ENCODE data around the gene RBM20. TPM values are rescaled to one million over a fixed set of nuclear protein-coding genes. Genes with fewer than 3 reads are reported as not detected.

RBM20 gene
- total RNA-seq: 3.1 and 4.0 TPM in 2 replicates
- polyA plus RNA-seq: 3.7 and 6.5 TPM in 2 replicates

- H3K27me3 ChIP-seq: peaks cover 54% of the 10 kb centered on the region
Measured at GRCh38 chr10:110643653-110644597, at the start of gene RBM20. TSS of gene RBM20 (plus strand) at chr10:110644336. CDS start at chr10:110644455, 119 bp downstream.

GRCh38 chr10:110597476-110597875 is 46.7 kb upstream of the RBM20 start:
- DNase-seq (ENCODE audit: low spot score): no peak
- H3K9me3 ChIP-seq (ENCODE audit: low read depth): no peaks in the 10 kb centered on the region
- no peaks in the 10 kb centered on the region for H3K27me3 ChIP-seq
- no peaks in the 10 kb centered on the region for H3K4me1 ChIP-seq (ENCODE audit: insufficient read depth)
- no peaks in the 10 kb centered on the region for H3K36me3 ChIP-seq (replicated peaks; ENCODE audit: insufficient read depth, low read depth)
- no peaks in the 10 kb centered on the region for H3K79me2 ChIP-seq
- no peak overlapping the region for H3K4me2 ChIP-seq
- TF ChIP-seq EZH2phosphoT487 (IDR thresholded peaks at IDR 0.05; ENCODE audit: low read depth, severe bottlenecking, unreplicated experiment) (no peak), EZH2 (IDR thresholded peaks at IDR 0.05; ENCODE audit: borderline replicate concordance) (no peak), CTCF (IDR thresholded peaks at IDR 0.05; ENCODE audit: poor library complexity) (no peak)
- H3K4me3 ChIP-seq: no peak overlapping the region
- 85% methylated on average over 2 of the region's 2 CpGs for WGBS (ENCODE audit: low lambda C conversion rate, missing lambda C conversion rate)
- H2AFZ ChIP-seq: no peak overlapping the region
- no peaks in the 10 kb centered on the region for H3K9me2 ChIP-seq (replicated peaks; ENCODE audit: insufficient read depth)
- no peaks in the 10 kb centered on the region for H4K20me1 ChIP-seq (ENCODE audit: insufficient read depth, poor library complexity, severe bottlenecking)
- no peak overlapping the region for H3K27ac ChIP-seq

More at GRCh38 chr10:110643653-110644597, at the start of gene RBM20:
- Histone ChIP-seq H2AFZ (peak within 1 kb of the TSS; percentile 58), H4K20me1 (ENCODE audit: insufficient read depth, poor library complexity, severe bottlenecking) (no peaks in the 10 kb centered on the region), H3K4me3 (peak within 1 kb of the TSS; percentile 31), H3K79me2 (no peaks in the 10 kb centered on the region), H3K4me2 (peak within 1 kb of the TSS; percentile 96), H3K9me3 (ENCODE audit: low read depth) (no peaks in the 10 kb centered on the region), H3K9me2 (replicated peaks; ENCODE audit: insufficient read depth) (no peaks in the 10 kb centered on the region), H3K27ac (no peak within 1 kb of the TSS), H3K4me1 (ENCODE audit: insufficient read depth) (peaks cover 16% of the 10 kb centered on the region), H3K36me3 (replicated peaks; ENCODE audit: insufficient read depth, low read depth) (no peaks in the 10 kb centered on the region)
- peak; percentile 54 for DNase-seq (ENCODE audit: low spot score)
- WGBS (ENCODE audit: low lambda C conversion rate, missing lambda C conversion rate): 1% methylated on average over 51 of the region's 106 CpGs
- TF ChIP-seq EZH2phosphoT487 (IDR thresholded peaks at IDR 0.05; ENCODE audit: low read depth, severe bottlenecking, unreplicated experiment): peak; percentile 6
- no peak for TF ChIP-seq CTCF (IDR thresholded peaks at IDR 0.05; ENCODE audit: poor library complexity)
- no peak for TF ChIP-seq EZH2 (IDR thresholded peaks at IDR 0.05; ENCODE audit: borderline replicate concordance)

- Histone ChIP-seq H4K20me1 (ENCODE audit: insufficient read depth, poor library complexity, severe bottlenecking) (no peaks in the 10 kb centered on the region), H3K4me3 (no peak overlapping the region), H3K4me2 (no peak overlapping the region), H3K9me3 (ENCODE audit: low read depth) (no peaks in the 10 kb centered on the region), H2AFZ (no peak overlapping the region), H3K27ac (no peak overlapping the region), H3K27me3 (no peaks in the 10 kb centered on the region), H3K36me3 (replicated peaks; ENCODE audit: insufficient read depth, low read depth) (no peaks in the 10 kb centered on the region), H3K9me2 (replicated peaks; ENCODE audit: insufficient read depth) (no peaks in the 10 kb centered on the region), H3K4me1 (ENCODE audit: insufficient read depth) (no peaks in the 10 kb centered on the region), H3K79me2 (no peaks in the 10 kb centered on the region)
- TF ChIP-seq EZH2 (IDR thresholded peaks at IDR 0.05; ENCODE audit: borderline replicate concordance) (no peak), CTCF (IDR thresholded peaks at IDR 0.05; ENCODE audit: poor library complexity) (peak; percentile 58)
- WGBS (ENCODE audit: low lambda C conversion rate, missing lambda C conversion rate): 64% methylated on average over 2 of the region's 2 CpGs
- peak; percentile 69 for DNase-seq (ENCODE audit: low spot score)
Measured at GRCh38 chr10:110600487-110601101, 43.5 kb upstream of the RBM20 start.

All from hepatocyte (in vitro differentiated cells).